ENCODE data around the gene ZNF382.

ZNF382 gene

GRCh38 chr19:36668646-36669045 lies 63.5 kb downstream of the ZNF382 start:
- TF ChIP-seq CTCF (IDR thresholded peaks at IDR 0.05; ENCODE audit: low read depth, low read length): no peak
- Histone ChIP-seq H3K27me3 (no peaks in the 10 kb centered on the region), H3K36me3 (no peaks in the 10 kb centered on the region; the same call in 1 of the 2 replicates), H3K4me3 (ENCODE audit: low read depth, low read length) (no peak overlapping the region), H3K9me3 (no peaks in the 10 kb centered on the region), H3K4me1 (no peaks in the 10 kb centered on the region)
- no peak for DNase-seq

- Histone ChIP-seq H3K36me3 (no peaks in the 10 kb centered on the region; the same call in 1 of the 2 replicates), H3K4me3 (ENCODE audit: low read depth, low read length) (no peak overlapping the region)
Measured at GRCh38 chr19:36672368-36672767, 67.3 kb downstream of the ZNF382 start.

GRCh38 chr19:36674201-36674600 lies 69.1 kb downstream of the ZNF382 start:
- DNase-seq: no peak
- Histone ChIP-seq H3K27me3 (no peaks in the 10 kb centered on the region), H3K4me1 (no peaks in the 10 kb centered on the region), H3K9me3 (no peaks in the 10 kb centered on the region; the same call in 1 of the 2 replicates), H3K4me3 (ENCODE audit: low read depth, low read length) (no peak overlapping the region), H3K36me3 (peaks cover 9% of the 10 kb centered on the region)
- no peak for TF ChIP-seq CTCF (IDR thresholded peaks at IDR 0.05; ENCODE audit: low read depth, low read length)

More at GRCh38 chr19:36672368-36672767, 67.3 kb downstream of the ZNF382 start:
- H3K9me3 ChIP-seq: no peaks in the 10 kb centered on the region; the same call in 1 of the 2 replicates
- TF ChIP-seq CTCF (IDR thresholded peaks at IDR 0.05; ENCODE audit: low read depth, low read length): no peak
- H3K27me3 ChIP-seq: no peaks in the 10 kb centered on the region
- H3K4me1 ChIP-seq: no peaks in the 10 kb centered on the region
- DNase-seq: no peak

- H3K36me3 ChIP-seq: peaks cover 12% of the 10 kb centered on the region
- no peaks in the 10 kb centered on the region for H3K27me3 ChIP-seq
- DNase-seq: no peak
- H3K9me3 ChIP-seq: no peaks in the 10 kb centered on the region; the same call in 1 of the 2 replicates
- TF ChIP-seq CTCF (IDR thresholded peaks at IDR 0.05; ENCODE audit: low read depth, low read length): no peak
- H3K4me3 ChIP-seq (ENCODE audit: low read depth, low read length): no peak overlapping the region
- no peaks in the 10 kb centered on the region for H3K4me1 ChIP-seq
Measured at GRCh38 chr19:36679455-36679854, 74.3 kb downstream of the ZNF382 start.

Measured in BE2C (cell line).